H1 (cell line): ENCODE measurements around the gene PIGM. TPM values are rescaled to one million over a fixed set of nuclear protein-coding genes. Genes with fewer than 3 reads are reported as not detected.

Experiments used
- CTCF ChIA-PET: fragments of 300-600 bp; sonication (Branson Sonifier 250); formaldehyde crosslinking; loops from one replicate; lab custom pipeline; 2021; ENCODE audit not compliant: partially characterized antibody; lab: Charles Lee
- POLR2A ChIA-PET: fragments of 300-600 bp; sonication (Branson Sonifier 250); formaldehyde crosslinking; loops from one replicate; lab custom pipeline; 2021; ENCODE audit warnings: inconsistent platforms; ENCODE audit not compliant: partially characterized antibody; lab: Charles Lee
- DNase-seq, 2 experiments: peaks; one replicate each; pipeline versions ENCODE4 v3.0.0 to v3.0.0-alpha.2; 2010 to 2022; ENCODE audit warnings: low spot score in 2 of 2, low read depth in 1 of 2, mixed read lengths in 1 of 2
- FAIRE-seq: peaks from 2 replicates; lab custom pipeline; 2011; peaks lifted over from hg19 to GRCh38; lab: Jason Lieb, UNC
- H2AFZ ChIP-seq: 2 replicates; pipeline ENCODE4 v1.8.1; 2012; ENCODE audit warnings: low read length, inconsistent platforms
- H2AK5ac ChIP-seq: 2 replicates; pipeline ENCODE4 v1.6.1; 2013; ENCODE audit warnings: low read depth, low read length
- H2BK120ac ChIP-seq: replicated peaks from 2 replicates; pipeline ENCODE3; 2013; ENCODE audit warnings: low read depth, low read length, inconsistent platforms
- H2BK12ac ChIP-seq: 2 replicates; pipeline ENCODE4 v1.6.1; 2013; ENCODE audit warnings: low read depth, low read length
- H2BK15ac ChIP-seq: 2 replicates; pipeline ENCODE4 v1.6.1; 2013; ENCODE audit warnings: low read length
- H2BK20ac ChIP-seq: 2 replicates; pipeline ENCODE4 v1.6.1; 2013; ENCODE audit warnings: low read length
- H2BK5ac ChIP-seq: 2 replicates; pipeline ENCODE4 v1.6.1; 2013; ENCODE audit warnings: low read depth, low read length
- H3K14ac ChIP-seq: 2 replicates; pipeline ENCODE4 v1.6.1; 2013; ENCODE audit warnings: inconsistent platforms; ENCODE audit not compliant: insufficient read length
- H3K18ac ChIP-seq: 2 replicates; pipeline ENCODE4 v1.6.1; 2013; ENCODE audit warnings: low read length; ENCODE audit errors: extremely low read depth
- H3K23ac ChIP-seq: 2 replicates; pipeline ENCODE4 v1.6.1; 2013; ENCODE audit warnings: inconsistent platforms; ENCODE audit not compliant: insufficient read length
- H3K23me2 ChIP-seq: 2 replicates; pipeline ENCODE4 v1.6.1; 2013; ENCODE audit warnings: low read depth, low read length
- H3K27ac ChIP-seq: 2 replicates; pipeline ENCODE4 v1.6.1; 2011; ENCODE audit warnings: low read depth, low read length, inconsistent platforms
- H3K27me3 ChIP-seq, 4 experiments: replicated peaks in 1 of 4; 1 replicate in 1 of 4; 2 replicates in 3 of 4; pipeline versions ENCODE4 v1.6.1 to v1.8.1; 2011 to 2013; ENCODE audit warnings: low read length in 3 of 4, mild to moderate bottlenecking in 3 of 4, inconsistent platforms in 2 of 4, mixed read lengths in 2 of 4, moderate library complexity in 1 of 4; ENCODE audit not compliant: control insufficient read depth in 3 of 4, insufficient read depth in 3 of 4; ENCODE audit errors: extremely low read depth in 1 of 4
- H3K36me3 ChIP-seq, 4 experiments: 2 replicates each; pipeline versions ENCODE4 v1.6.1 to v1.8.1; 2011 to 2013; ENCODE audit warnings: mild to moderate bottlenecking in 4 of 4, low read length in 3 of 4, moderate library complexity in 2 of 4, control low read depth in 1 of 4, inconsistent platforms in 1 of 4; ENCODE audit not compliant: insufficient read depth in 4 of 4, control insufficient read depth in 2 of 4
- H3K4ac ChIP-seq: replicated peaks from 2 replicates; pipeline ENCODE3; 2013; ENCODE audit warnings: low read length, low read depth, mixed read lengths, inconsistent platforms; ENCODE audit not compliant: insufficient read length
- H3K4me1 ChIP-seq, 4 experiments: replicated peaks in 1 of 4; 1 replicate in 1 of 4; 2 replicates in 3 of 4; pipeline versions ENCODE4 v1.6.1 to v1.8.1; 2011 to 2013; ENCODE audit warnings: low read length in 3 of 4, inconsistent platforms in 2 of 4, mixed read lengths in 1 of 4; ENCODE audit not compliant: insufficient read depth in 4 of 4, control insufficient read depth in 3 of 4
- H3K4me2 ChIP-seq, 2 experiments: 2 replicates each; pipeline versions ENCODE4 v1.6.1 to v1.8.1; 2011 to 2013; ENCODE audit warnings: low read depth in 2 of 2, low read length in 2 of 2, control low read depth in 1 of 2, inconsistent platforms in 1 of 2, mild to moderate bottlenecking in 1 of 2; ENCODE audit not compliant: insufficient read depth in 1 of 2
- H3K4me3 ChIP-seq, 4 experiments: fragments of 200-600, 300-600 bp in 1 of 4; sonication (generic), shearing (Covaris generic), sonication (Bioruptor Twin) in 1 of 4; 2 replicates each; pipeline versions ENCODE4 v1.5.1 to v1.8.1; 2011 to 2016; ENCODE audit warnings: low read length in 4 of 4, low read depth in 3 of 4, control low read depth in 2 of 4, inconsistent platforms in 2 of 4, mild to moderate bottlenecking in 2 of 4, mixed read lengths in 1 of 4, moderate library complexity in 1 of 4; ENCODE audit not compliant: insufficient read depth in 2 of 4; ENCODE audit errors: extremely low read depth in 1 of 4
- H3K56ac ChIP-seq: replicated peaks from 2 replicates; pipeline ENCODE3; 2013; ENCODE audit warnings: low read depth, mild to moderate bottlenecking, mixed read lengths, low read length, inconsistent platforms; ENCODE audit not compliant: insufficient read length
- H3K79me1 ChIP-seq: 2 replicates; pipeline ENCODE4 v1.6.1; 2013; ENCODE audit warnings: low read depth, low read length, control low read depth
- H3K79me2 ChIP-seq, 2 experiments: 2 replicates each; pipeline versions ENCODE4 v1.6.1 to v1.8.1; 2012 to 2013; ENCODE audit warnings: low read length in 2 of 2, mild to moderate bottlenecking in 2 of 2, inconsistent platforms in 1 of 2; ENCODE audit not compliant: insufficient read depth in 2 of 2, control insufficient read depth in 1 of 2
- H3K9ac ChIP-seq, 4 experiments: replicated peaks in 1 of 4; 1 replicate in 1 of 4; 2 replicates in 3 of 4; pipeline versions ENCODE4 v1.6.1 to v1.8.1; 2011 to 2013; ENCODE audit warnings: low read depth in 3 of 4, low read length in 3 of 4, control low read depth in 2 of 4, mild to moderate bottlenecking in 2 of 4, moderate library complexity in 2 of 4, inconsistent platforms in 1 of 4; ENCODE audit errors: extremely low read depth in 1 of 4
- H3K9me3 ChIP-seq, 2 experiments: 2 replicates each; pipeline versions ENCODE4 v1.6.1 to v1.8.1; 2012 to 2013; ENCODE audit warnings: mild to moderate bottlenecking in 2 of 2, moderate library complexity in 2 of 2, control low read depth in 1 of 2, inconsistent platforms in 1 of 2, low read depth in 1 of 2, low read length in 1 of 2, mixed read lengths in 1 of 2; ENCODE audit not compliant: insufficient read depth in 2 of 2
- H4K20me1 ChIP-seq, 2 experiments: replicated peaks in 1 of 2; 2 replicates each; pipeline versions ENCODE3 to v1.8.1; 2011 to 2013; ENCODE audit warnings: inconsistent platforms in 2 of 2, low read length in 2 of 2, mild to moderate bottlenecking in 1 of 2; ENCODE audit not compliant: insufficient read depth in 2 of 2, control insufficient read depth in 1 of 2
- H4K5ac ChIP-seq: 2 replicates; pipeline ENCODE4 v1.6.1; 2013; ENCODE audit warnings: low read length, low read depth, mixed read lengths, inconsistent platforms; ENCODE audit not compliant: insufficient read length
- H4K8ac ChIP-seq: 2 replicates; pipeline ENCODE4 v1.8.0; 2013; ENCODE audit warnings: mild to moderate bottlenecking, moderate library complexity, low read length, inconsistent platforms; ENCODE audit not compliant: insufficient read depth; ENCODE audit errors: extremely low read depth
- H4K91ac ChIP-seq: replicated peaks from 2 replicates; pipeline ENCODE3; 2013; ENCODE audit warnings: low read length, mixed read lengths, inconsistent platforms; ENCODE audit not compliant: insufficient read length
- NANOG ChIP-seq: IDR thresholded peaks from 2 replicates; pipeline ENCODE4 v1.6.1; 2011; ENCODE audit warnings: low read length, low read depth, mild to moderate bottlenecking, inconsistent platforms; ENCODE audit not compliant: insufficient read depth, poor library complexity, severe bottlenecking
- WGBS, 2 experiments: shearing (Covaris generic) in 1 of 2; methylation state at CpG; one replicate each; pipeline versions ENCODE4 v1.1.6 to v1.1.7; 2013 to 2015; ENCODE audit warnings: low lambda C conversion rate in 2 of 2, mixed read lengths in 2 of 2, inconsistent platforms in 1 of 2, low coverage in 1 of 2, missing lambda C conversion rate in 1 of 2; ENCODE audit not compliant: insufficient replicate concordance in 2 of 2, insufficient coverage in 1 of 2, insufficient read length in 1 of 2; ENCODE audit errors: extremely low coverage in 1 of 2, missing lambda C conversion rate in 1 of 2; 5-methylcytosine and 5-hydroxymethylcytosine counted together
- polyA plus RNA-seq, 7 experiments: library from polyadenylated mRNA; depleted of rRNA in 3 of 7; stranded (reverse) in 5 of 7; unstranded in 2 of 7; fragments of >200 nt in 5 of 7; fragments of 200-250 nt in 2 of 7; gene quantifications; 1 replicate in 5 of 7; 2 replicates in 1 of 7; 4 replicates in 1 of 7; pipeline versions ENCODE4 v1.2.1 to v1.2.3, GENCODE V29; 2011 to 2013; ENCODE audit warnings: missing spikeins in 2 of 7, mixed read lengths in 2 of 7
- total RNA-seq: library from RNA; stranded (reverse); fragmentation: NEBNext Ultra II Directional; extraction: Animal tissue kit (Norgen Biotek cat#: 25700); gene quantifications from 2 replicates; pipeline ENCODE4 v1.2.1, GENCODE V29; 2021

The PIGM gene
- total and polyA plus RNA-seq, 2 of the 8 experiments (the other 6 are each of a cell fraction or from before 2014, with no cell fraction given) = 5.4 to 6.0 TPM

DNA sequence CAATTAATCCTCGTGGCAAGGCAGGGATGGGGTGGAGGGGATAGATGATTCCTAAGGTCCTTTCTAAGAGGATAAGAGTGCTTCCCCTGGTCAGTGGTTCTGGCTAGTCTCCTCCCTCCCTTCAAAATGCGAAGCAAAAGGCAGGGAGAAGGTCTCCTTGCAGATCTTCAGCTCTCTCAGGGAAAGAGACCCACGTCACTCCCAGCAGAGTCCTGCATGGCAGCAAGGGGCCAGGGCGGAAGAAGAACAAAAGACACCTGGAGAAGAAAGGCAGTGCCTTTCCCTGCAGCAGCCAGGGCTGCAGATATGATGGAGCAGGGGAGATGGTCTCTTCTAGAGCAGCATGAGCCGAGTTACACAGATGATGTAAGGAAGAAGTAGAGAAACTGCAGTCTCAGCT is 48.1 kb downstream of the PIGM start:
- no peak overlapping the region for H2BK5ac ChIP-seq
- H3K9me3 ChIP-seq = peaks cover 0 to 5% of the 10 kb centered on the region in 2 experiments; a peak in 1 of 4 replicates
- no peak overlapping the region for H2BK12ac ChIP-seq
- no peaks in the 10 kb centered on the region; the same call in 1 of the 2 replicates for H3K23me2 ChIP-seq
- ChIA-PET POLR2A (interaction anchor here (0.5 to 1.5 kb wide), 2 partner anchors 39 to 279 kb away, joined by 4 to 5 read pairs; no protein-coding TSS in a partner anchor), CTCF (interaction anchor here (3.4 kb wide), 1 partner anchor 23 kb away, joined by 20 read pairs; no protein-coding TSS in a partner anchor)
- H2BK15ac ChIP-seq = no peak overlapping the region
- no peaks in the 10 kb centered on the region for H3K27me3 ChIP-seq
- no peak overlapping the region for H2AK5ac ChIP-seq
- 0 out of 7 replicates have a peak, but pooled peaks cover 0 to 2% (median 0%) of the 10 kb centered on the region in 4 experiments for H3K4me1 ChIP-seq
- no peak for TF ChIP-seq NANOG
- FAIRE-seq = no peak
- no peak overlapping the region for H3K18ac ChIP-seq
- H2BK120ac ChIP-seq = no peak overlapping the region
- no peak overlapping the region for H3K23ac ChIP-seq
- no peak overlapping the region for H2BK20ac ChIP-seq
- H3K14ac ChIP-seq = no peak overlapping the region
- no peak overlapping the region for H3K56ac ChIP-seq
- H2AFZ ChIP-seq = peak overlapping the region; percentile 91
- WGBS, 2 experiments = 54% methylated on average over 5 of the region's 5 CpGs; no CpG with 5 or more reads in 1 of the 2 experiments
- H3K79me1 ChIP-seq = no peaks in the 10 kb centered on the region
- no peak overlapping the region for H4K91ac ChIP-seq
- no peak overlapping the region for H3K4me2 ChIP-seq
- no peaks in the 10 kb centered on the region for H3K36me3 ChIP-seq
- H3K9ac ChIP-seq = no peak overlapping the region
- no peaks in the 10 kb centered on the region for H4K20me1 ChIP-seq
- no peak overlapping the region for H3K4me3 ChIP-seq
- H4K8ac ChIP-seq = no peak overlapping the region
- H3K27ac ChIP-seq = no peak overlapping the region
- no peak overlapping the region for H4K5ac ChIP-seq
- no peaks in the 10 kb centered on the region for H3K79me2 ChIP-seq
- no peak overlapping the region for H3K4ac ChIP-seq
- peak in 1 of 2 experiments; percentile 35 for DNase-seq
